GM18505 (cell line): ENCODE measurements around the gene UNC5A.

Source experiments
- ATAC-seq: cut with Tn5 transposase; IDR thresholded peaks from one replicate; pipeline ENCODE4 v1.9.1; 2021; ENCODE audit not compliant: unreplicated experiment
- POLR2A ChIP-seq: IDR thresholded peaks from 4 replicates; pipeline ENCODE4 v1.6.1; 2011; ENCODE audit warnings: borderline replicate concordance; ENCODE audit not compliant: insufficient read depth, insufficient read length; ENCODE audit errors: extremely low read depth

The UNC5A gene

DNA sequence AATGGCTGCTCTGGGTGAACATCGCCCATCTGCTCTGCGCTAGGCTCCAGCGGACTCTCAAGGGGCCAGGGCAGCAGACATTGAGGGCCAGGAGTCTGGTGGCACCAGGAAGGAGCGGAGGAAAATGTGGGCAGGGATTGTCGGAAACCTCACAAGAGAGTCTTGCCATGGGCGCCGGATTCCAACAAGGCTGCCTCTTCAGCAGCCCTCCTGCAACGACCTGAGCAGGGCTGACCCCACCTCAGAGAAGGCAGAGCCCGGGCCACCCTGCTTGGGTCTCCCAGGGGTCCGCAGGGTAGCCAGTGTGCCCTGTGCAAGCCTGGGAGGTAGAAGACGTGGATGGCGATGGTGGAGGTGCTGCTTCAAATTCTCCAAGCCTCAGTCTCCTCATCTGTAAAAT lies 11.4 kb upstream of the UNC5A start:
- no peak for ATAC-seq

DNA sequence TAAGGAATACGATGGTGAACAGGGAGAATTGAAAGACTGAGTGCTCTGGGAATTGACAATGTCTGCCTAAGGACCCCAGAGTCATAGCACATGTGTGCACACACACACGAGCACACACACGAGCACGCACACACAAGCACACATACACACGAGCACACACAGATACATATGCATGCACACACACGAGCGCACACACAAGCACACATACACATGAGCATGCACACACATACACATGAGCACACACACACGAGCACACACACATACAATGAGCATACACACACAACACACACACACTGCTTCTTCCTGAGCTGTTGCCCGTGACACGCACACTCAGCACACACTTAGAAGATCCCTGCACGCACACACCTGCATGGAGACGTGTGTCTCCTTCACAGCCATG lies 10.9 kb upstream of the UNC5A start:
- ATAC-seq, result no peak
- no peak for TF ChIP-seq POLR2A

More for the DNA sequence above, 11.4 kb upstream of the UNC5A start:
- TF ChIP-seq POLR2A, result no peak

- no peak for TF ChIP-seq POLR2A
- ATAC-seq, result no peak
Measured at GRCh38 chr5:176800024-176800423, 10.3 kb upstream of the UNC5A start.

DNA sequence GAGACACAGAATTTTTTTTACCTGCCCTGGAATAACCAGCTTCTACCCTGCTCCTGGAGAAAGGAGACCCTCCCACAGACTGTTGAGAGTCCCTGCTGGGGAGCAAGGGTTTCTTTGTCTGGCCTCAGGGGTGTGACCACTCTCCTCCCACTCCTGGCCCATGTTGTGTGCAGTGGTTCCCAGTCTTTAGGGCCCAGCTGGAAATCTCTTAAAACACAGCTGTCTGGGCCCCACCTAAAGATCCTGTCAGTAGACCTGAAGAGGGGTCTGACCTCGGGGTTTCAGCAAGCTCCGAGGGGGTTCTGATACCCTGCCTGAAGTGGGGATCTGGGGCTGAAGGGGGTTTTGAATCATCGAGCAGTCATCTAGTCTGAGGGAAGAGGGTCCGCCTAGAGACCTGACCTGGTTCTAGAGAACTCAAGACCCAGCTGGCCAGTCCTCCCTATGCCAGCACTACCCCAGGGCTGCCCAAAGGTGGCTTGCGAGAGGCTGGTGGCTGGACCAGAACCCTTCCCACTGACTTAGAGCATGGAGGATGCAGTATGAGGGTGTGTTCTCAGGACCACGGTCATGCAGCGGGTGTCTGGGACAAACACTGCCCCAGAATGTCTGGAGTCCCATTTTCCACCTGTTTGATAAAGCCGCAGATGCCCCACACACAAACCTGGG lies 8.1 kb upstream of the UNC5A start:
- ATAC-seq, result no peak
- TF ChIP-seq POLR2A, result no peak

- ATAC-seq, result no peak
- no peak for TF ChIP-seq POLR2A
Measured at GRCh38 chr5:176803068-176803942, 7.1 kb upstream of the UNC5A start.

DNA sequence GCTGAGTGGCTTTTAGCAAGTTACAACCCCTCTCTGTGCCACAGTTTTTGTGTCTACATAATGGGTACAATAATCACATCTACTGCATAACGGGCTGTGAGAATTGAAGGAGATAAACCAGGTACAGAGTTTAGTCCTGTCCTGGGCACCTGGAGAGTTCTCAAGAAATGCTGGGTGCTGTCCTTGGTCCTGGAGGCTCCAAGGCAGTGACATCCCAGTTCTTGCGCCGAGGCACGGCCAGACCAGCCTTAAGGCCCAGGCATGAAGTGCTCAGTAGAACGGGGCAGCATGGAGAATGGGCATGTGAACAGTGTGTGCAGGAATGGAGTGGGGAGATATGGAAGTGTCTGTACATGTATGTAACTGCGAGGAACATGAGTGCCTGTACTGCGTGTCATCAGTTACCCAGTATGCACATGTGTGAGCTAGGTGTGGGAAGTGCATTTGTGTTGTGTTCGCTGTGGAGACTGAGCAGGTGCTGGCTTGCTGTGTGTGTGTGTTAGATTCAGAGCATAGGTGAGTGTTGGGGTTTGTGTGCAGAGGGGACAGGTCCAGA lies 6.3 kb upstream of the UNC5A start:
- ATAC-seq, result no peak
- TF ChIP-seq POLR2A, result no peak

DNA sequence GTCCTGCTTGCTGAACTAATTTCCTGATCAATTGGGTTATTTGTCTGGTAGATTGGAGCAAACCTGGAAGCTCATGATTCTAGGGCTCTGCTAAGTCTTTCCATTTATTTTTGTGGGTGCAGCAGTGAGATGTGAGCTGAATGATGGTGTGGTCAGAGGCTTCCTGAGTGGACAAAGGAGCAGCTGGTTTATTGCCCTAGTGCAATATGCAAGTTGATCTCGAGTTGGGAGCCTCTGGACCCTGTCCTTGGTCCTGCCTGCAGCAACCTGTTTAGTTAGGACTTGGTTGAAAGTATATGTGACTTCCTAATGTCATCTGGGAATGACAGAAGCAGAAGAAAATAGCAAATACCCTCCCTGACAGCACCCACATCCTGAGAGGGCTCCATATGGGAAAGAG lies 4.2 kb upstream of the UNC5A start:
- no peak for TF ChIP-seq POLR2A
- ATAC-seq, result no peak

- no peak for ATAC-seq
- no peak for TF ChIP-seq POLR2A
Measured at GRCh38 chr5:176809544-176810080, 747 bp upstream of the UNC5A start.

- TF ChIP-seq POLR2A, result no peak
- ATAC-seq, result no peak
Measured at GRCh38 chr5:176810687-176811501, 535 bp downstream of the UNC5A start.

DNA sequence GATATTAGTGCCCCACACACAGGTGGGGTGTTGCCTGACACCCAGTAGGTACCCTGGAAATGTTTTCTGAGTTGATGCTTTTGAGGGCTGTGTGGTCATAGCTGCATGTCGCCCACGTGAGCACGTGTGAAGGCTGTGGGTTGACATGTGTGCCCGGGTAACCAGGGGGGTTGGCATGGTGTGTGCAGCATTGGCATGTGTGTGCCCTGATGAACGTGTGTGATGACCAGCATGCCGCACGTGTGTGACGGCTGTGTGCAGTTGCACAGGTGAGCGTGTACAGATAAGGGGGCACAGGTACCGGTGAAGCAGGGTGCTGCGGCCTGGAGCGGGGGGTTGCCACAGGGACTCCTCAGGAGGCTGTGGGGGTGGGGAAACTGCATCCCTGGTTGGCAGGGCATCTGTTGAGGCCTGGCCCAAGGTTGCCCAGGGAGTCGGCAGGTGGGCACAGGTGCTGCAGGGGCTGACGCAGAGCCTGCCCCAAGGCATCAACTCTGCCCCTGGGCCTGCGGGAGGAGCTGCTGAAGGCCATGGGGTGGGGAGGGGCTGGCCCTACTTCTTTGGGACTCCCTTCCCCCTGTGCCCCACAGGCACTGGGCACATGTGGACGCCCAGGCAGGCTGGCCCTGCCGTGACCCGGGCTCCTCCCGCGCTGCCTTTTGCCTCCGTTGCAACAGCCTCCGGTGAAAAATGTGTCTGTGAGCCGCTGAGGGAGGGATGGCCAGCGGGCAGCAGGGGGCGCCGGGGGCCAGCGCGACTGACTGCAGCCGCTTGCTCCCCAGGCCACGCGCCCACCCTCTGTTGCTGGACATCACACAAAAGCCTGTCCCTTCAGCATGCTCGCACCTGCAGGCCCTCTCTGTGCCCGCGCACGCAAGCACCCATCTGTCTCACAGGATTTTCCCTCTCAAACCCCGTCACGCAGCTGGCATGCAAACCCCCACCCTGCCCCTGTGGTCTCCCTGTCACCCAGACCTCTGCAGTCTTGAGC lies 2.2 kb downstream of the UNC5A start:
- ATAC-seq, result no peak
- TF ChIP-seq POLR2A, result no peak

DNA sequence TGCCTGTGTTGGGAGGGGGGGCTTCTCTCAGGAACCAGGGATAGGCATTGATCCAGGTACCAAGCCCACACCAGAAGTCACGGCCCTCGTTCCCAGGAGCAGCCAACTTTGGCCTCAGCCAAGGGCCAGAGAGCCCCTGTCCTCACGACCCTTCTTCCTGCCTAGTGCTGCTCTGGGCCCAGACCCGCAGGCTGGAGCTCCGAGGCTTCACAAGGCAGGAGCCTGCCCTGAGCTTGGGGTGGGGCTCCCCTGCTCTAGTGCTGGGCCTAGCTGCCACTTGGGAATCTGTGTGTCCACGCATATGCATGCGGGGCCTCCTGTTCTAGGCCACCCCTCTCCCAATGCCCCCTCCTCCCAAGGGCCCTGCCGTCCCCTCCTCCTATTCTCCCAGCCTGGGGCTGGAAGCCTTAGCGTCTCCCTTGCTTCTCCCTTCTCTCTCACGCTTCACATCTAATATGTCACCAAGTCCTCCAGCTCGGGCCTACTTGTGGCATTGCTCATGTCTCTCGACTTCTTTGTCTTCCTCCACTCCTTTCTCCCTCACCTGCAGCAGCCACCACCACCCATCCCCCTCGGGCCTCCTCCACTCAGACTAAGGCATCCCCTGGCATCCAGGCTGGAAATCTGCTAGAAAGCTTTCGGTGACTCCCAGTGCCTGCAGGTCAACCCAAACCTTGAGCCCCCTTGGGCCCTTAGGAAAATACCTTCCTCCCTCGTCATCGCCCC lies 3.4 kb downstream of the UNC5A start:
- no peak for ATAC-seq
- TF ChIP-seq POLR2A, result no peak
